ENCODE results near the gene COBL.

Gene COBL, protein sequence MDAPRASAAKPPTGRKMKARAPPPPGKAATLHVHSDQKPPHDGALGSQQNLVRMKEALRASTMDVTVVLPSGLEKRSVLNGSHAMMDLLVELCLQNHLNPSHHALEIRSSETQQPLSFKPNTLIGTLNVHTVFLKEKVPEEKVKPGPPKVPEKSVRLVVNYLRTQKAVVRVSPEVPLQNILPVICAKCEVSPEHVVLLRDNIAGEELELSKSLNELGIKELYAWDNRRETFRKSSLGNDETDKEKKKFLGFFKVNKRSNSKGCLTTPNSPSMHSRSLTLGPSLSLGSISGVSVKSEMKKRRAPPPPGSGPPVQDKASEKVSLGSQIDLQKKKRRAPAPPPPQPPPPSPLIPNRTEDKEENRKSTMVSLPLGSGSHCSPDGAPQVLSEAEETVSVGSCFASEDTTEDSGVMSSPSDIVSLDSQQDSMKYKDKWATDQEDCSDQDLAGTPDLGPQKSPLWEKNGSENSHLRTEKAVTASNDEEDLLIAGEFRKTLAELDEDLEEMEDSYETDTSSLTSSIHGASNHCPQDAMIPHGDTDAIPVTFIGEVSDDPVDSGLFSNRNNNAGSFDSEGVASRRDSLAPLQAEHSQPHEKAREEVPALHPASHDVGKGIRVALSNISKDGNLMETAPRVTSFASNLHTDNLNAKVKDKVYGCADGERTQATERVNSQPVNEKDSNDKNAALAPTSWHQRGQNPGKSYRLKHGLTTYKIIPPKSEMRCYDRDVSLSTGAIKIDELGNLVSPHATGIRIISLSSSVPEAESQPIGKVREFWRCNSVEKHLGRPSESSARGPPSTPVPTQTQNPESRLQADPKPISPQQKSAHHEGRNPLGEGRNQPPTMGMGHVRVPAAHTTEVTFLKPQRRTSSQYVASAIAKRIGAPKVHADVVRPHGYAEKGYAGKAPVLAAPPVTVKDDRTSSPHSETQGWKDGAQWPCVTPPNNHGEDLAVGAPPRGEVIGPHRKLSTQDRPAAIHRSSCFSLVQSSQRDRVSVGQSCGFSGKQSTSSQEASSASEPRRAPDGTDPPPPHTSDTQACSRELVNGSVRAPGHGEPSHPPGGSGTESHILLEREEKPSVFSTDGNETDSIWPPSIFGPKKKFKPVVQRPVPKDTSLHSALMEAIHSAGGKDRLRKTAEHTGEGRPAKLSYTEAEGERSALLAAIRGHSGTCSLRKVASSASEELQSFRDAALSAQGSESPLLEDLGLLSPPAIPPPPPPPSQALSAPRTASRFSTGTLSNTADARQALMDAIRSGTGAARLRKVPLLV

DNA sequence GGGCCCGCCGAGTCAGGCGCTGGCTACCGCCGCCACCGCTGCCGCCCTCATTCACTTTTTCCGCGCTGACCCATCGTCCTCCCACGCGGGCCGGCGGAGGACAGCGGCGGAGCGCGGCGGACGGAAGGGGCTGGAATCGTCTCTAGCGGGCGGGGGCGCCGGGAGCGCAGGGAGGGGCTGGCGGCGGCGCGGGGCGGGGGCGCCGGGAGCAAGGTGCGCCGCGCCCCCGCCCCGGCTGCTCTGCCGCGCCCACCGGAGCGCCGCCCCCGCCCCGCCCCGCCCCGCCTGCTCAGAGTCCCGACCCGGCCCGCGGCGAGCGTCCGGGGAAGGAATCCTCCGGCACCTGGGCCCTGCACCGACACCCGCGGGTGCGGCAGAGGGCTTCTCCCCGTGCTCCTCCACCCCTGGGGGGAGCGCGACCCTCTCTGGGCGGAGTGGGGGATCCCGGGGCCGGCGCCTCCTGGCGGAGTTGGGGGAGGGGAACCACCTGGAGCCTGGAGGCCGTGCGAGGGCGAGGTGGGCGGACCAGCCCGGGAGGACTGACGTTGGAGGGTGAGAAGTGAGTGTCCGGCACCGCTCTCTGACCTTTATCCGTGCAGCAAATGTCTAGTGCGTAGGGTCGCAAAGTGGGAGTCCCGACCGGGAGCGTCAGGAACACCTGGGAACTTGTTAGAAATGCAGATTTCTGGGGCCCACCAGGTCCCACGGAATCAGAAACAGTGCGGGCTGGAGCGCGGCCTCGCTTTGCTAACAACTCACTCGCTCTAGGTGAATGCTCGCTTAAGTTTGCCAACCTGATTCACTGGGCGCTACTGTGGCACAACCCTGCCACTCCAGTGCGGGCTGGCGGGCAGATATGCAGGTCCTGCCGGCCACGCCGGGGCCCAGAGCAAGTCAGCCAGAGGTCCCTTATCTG is at the start of gene COBL:
Gene COBL (minus strand): TSS at position 144 of the 916 bp plus-strand sequence. CDS start 176 bp downstream, outside the sequence.
- DNase-seq = peak; percentile 82

DNA sequence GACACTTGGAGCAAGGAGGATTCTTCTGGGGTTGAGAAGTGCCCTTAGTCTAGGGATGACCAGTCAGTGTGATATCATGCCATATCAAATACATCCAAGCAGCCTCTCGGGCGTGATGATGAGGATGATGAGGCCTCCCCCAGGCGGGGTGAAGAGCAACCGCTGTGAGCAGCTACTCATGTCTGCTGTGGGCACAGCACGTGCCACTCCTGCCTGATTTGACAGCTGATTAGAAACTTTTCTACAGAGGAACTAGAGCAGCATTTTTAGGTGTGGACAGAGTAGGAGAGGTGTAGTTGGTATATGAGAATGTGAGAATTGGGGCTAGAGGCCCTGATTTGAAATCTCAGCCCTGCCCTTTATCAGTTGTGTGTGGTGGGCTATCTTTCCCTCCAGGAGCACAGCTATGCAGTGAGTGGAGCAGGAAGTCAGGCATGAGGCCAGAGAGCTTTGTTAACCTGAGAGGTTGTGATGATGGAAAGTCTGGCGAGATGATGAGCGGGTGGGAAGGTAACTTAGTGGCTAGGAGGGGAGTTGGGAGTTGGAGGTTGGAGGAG is 49.6 kb upstream of the COBL start:
- no peak for DNase-seq

DNA sequence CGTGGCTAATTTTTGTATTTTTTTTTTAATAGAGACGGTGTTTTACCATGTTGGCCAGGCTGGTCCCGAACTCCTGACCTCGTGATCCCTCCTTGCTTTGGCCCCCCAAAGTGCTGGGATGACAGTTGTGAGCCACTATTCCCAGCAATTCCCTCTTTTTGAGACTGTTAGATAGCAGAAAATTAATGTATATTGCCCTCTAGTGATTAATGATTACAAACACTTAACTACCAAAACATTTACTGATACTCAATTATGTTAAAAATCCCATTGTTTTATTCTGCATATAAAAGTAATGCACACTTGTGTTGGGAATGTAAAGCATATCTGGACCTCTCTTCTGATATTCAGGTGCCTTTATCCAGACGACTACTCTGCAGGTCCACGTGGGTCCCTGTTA is 41.2 kb upstream of the COBL start:
- no peak for DNase-seq

DNA sequence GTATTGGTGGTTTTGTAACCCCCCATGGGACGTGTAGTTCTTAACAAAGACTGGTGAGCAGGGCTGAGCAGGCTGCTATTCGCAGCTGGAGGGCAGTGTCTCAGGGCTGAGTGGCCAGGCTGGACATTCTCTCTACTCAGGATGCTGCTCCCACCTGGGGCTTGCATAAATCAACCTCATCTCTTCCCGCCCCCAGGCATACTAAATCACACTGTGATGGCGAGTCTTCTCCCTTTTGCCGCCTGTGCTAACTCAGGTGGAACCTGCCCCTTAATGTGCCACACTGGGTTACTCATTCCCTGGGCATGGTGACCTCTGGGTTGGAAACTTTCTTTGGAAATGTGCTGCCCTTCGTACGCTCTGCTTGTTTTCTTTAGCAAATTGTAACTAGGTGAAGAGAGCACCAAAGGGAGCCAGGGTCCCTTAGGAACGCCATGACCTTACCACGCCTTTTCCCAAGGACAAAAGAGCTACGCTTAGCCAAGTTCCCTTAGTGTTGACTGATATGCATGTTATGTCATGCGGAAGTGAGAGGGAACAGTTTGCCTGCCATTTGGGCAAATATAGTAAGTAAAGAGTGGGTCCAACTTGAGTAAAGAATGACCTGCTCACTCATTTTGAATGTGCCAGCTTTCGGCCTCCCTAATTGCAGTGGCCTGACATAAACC is 40.4 kb upstream of the COBL start:
- DNase-seq = no peak

DNA sequence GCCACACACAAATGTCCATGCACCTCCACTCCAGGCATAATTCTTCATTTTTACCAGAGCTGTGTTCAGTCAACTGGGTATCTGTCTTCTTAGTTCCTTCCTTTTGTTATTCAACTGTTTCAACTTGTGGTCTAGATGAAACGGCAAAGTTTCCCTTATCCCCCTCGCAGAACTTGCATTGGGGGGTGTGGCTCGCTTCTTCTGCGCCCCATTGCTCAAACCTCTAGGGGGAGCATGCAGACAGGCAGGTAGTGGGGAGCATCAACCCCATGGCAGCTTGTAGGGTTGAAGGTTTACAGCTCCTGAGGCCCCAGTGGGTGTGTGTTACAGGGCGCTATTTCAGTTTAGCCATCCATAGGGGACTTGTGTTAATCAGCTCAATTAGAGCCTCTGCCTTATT is 38.3 kb upstream of the COBL start:
- DNase-seq = no peak

DNA sequence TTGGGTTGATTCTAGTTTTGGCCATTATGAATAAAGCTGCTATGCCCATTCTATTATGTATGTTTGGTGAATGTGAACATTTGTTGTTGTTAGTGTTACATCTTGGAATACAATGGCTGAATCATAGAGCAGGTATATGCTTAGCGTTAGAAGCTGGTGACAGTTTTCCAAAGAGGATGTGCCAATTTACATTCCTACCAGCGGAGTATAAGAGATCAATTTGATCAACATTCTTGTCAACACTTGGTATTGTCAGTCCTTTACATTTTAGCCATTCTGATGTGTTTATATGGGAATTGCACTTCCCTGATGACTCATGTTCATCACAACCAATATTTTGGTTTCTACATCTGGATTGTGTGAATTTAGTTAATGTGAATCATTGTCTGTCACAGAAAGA is 37.8 kb upstream of the COBL start:
- DNase-seq = no peak

DNA sequence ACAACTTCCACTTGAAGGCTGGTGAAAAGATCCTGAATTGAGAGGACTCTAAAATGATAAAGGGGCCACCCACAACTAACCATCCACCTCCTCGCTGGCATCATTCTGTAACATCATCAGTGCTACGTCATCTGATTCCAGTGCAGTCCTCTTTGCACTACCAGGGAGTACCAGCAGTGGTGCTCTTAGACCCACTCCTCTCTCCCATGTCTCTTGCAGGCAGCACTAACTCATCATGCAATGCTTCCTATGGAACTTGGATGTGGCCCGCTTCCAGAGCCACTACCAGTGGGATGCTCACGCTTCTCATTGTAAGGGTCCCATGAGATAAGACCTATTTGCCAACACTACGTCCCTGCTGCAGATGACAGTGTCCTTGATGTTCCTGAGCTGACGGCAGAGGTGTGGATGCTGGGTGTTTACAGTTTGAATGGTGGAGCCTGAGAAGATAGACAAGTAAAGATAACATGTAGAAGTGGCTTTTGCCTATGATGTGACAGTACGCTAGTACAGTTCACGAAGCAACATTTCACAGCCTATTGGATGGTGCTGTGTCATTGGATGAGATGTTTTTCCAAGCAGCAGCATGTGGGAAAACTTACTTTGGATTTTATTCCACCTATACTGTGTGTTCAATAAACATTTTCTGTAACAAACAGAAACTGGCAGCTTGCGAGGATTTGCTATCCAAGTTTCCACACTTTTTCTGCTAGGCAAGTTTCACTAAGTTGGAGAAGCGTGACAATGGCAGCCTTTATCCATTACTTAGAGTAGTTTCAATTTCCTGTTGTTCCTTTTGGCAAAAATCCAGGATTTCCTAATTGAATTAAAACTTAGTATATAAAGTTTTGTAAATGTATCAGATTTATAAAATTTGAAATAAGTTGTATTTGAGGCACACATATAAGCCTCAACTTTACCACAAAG is 35.8 kb upstream of the COBL start:
- peak; percentile 45 for DNase-seq

DNA sequence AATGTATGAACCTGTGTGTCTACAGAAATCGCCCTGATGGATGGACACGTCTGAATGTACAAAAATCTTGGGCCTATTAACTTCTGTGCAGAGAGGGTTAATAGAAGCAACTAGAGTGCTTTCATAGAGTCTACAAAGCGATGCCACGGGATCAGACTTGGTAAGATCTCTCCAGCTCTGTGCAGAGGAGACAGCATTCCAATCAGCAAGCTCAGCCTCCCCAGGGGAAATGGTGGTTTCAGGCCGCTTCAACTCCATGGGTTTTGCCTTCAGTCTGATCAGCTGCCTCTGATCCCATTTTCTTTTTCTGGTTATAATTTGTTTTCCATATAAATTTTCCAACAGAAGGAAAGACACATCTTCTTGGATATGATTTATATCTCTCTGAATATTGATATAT is 35.1 kb upstream of the COBL start:
- no peak for DNase-seq

DNA sequence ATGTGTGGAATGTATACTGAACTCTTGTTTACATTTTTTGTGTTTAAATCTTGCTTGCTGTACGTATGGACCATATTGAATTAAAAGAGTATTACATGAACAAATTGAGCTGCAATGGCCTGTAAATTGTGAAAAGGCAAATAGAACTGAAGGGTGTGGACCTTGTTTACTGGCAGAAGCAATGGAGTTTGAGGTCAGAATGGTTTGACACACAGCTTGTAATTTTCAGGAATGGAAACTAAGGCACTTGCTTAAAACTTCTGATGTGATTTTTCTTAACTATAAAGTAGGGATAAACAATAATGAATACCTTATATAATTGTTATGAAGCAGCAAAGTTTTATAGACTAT is 33.9 kb upstream of the COBL start:
- DNase-seq = no peak

DNA sequence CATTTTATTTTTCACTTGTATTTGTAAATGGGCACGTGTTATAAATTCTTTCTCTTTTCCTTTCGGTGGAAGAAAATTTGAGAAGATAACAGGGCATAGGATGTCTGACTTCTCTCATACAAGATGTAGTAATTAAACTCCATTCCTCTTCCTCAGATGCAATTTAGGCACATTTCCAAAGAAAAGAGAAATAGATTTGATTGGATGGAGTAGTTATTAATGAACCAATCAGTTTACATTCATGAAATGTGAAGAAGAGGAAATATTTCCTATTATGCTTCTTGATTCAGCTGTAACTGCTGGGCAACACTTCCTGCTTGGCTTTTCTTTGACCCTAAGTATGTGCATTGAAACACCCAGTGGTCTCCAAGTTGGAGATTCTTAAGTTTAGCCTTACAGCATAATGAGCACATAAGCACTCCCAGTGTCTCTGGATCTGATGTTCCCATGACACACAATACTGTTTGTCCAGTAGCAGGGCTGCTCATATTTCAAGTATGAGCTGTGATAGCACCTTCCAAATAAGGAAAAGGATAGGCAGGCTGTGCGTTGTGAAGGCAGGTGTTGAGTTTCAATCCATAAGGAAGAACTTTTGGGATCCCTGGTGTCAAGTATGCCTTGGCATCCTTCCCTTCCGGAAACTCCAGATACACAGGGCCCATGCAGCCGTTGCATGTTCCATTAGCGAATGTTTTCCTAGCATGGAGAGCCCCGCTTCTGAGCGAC is 33.4 kb upstream of the COBL start:
- DNase-seq = peak; percentile 98

DNA sequence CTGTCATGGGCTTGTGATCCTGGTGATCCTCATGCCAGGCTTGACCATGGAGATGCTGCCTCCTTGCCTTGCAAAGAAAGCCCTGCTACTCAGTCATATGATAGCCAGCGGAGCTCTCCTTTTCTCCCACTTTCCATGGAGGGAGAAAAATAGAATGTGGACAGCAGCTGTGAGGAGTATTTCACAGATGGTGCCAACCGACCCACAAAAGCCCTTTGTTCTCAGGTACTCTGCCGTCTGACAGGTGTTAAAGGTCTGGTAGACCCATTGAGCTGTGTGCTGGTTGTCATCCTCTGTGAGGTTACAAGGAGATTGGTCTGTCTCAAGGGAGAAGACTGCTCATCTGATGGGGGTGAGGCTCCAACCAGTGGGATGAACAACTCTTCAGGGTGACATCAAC is 29.5 kb upstream of the COBL start:
- DNase-seq = peak; percentile 83

DNA sequence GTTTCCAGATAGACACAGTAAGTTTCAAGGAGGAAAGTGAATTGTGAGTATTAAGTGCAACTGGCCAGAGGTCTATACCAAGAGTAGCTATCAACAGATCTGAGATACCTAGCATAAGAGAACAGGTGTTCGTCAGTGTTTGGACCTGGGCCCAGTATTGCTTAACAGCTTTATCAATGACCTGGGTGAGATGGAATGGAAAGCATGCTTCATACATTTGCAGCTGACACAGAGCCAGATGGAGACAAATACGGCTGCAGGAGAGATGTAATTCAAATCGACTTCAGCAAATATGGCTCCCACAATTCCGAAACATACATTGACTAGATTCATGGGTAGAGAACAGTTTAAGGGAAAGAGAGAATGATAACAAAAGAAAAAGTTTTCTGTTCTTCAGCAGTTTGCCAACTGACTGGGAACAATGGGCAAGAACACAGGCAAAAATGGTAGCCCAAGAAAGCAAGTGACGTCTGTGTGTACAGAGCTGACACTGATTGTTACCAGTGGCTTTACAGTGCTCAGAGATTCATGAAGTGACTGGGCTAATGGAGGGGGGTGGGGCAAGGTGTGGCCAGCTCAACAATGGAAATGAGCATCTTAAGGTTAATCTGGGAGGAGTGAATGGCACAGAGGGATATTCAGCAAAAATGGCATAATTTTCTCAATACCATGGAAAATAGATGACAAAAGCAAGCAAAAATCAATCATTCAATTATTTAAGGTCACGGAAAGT is 28.0 kb upstream of the COBL start:
- peak; percentile 74 for DNase-seq

DNA sequence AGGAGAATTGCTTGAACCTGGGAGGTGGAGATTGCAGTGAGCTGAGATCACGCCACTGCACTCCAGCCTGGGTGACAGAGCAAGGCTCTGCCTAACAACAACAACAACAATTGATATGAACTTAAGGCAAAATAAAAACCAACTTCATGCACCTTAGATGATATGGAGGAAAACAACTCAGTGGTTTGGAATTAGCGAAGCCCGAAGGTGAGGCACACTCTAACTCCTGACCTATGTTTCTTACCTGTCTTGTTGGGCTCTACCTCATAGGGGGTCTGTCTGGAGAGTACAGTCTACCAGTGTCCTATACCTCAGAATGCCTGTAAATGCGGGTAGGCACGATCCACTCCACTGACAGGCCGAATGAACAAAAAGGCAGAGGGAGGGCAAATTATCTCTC is 24.3 kb upstream of the COBL start:
- no peak for DNase-seq

DNA sequence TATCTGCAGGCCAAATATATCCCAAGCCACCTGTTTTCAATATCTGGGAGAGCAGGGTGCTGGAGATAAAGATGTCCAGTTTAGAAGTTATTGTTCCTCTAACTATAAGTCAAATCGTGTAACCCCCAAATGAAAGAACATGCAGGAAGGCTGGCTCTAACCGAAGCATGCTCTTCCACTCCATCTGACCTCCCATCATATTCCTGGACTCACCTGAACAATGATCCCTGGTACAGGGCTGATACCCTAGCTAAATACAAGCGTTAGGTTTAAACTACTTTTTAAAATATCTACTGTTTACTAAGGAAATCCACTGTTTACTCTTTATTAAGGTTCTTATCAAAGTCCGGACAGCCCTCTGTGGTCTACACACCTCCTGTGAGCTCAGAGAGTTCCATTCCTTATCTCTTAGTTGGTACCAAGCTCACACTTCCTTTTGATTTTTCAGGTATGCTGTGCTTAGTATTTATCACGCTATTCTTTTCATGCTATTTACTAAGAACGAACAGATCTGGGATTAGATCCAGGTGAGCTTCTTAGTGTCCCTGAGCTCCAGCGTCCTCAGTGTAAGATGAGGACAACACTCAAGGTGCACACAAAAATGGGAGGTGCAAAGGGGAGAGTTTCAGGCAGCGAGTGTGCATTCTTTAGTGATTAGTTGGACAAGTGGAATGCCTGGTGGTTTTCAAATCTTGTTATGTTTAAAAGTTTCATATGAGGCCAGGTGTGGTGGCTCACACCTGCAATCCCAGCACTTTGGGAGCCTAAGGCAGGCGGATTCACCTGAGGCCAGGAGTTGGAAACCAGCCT is 23.6 kb upstream of the COBL start:
- no peak for DNase-seq

DNA sequence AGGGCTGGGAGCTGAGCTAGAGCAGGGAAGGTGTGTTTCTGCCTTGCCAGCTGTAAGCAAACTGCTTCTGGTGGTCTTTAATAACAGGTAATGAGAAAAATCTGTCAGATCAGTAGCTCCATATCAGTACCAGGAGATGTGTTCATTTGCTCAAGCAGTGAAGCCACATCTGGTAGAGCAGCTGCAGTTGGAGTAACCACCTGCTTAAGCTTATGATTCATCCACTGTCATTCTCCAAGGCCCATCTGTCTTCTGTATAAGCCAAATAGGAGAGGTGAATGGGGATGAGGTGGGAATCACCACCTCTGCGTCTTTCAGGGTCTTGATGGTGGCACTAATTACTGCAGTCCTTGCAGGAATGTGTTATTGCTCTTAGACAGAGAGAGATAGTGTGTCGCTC is 18.4 kb upstream of the COBL start:
- DNase-seq = peak; percentile 88

DNA sequence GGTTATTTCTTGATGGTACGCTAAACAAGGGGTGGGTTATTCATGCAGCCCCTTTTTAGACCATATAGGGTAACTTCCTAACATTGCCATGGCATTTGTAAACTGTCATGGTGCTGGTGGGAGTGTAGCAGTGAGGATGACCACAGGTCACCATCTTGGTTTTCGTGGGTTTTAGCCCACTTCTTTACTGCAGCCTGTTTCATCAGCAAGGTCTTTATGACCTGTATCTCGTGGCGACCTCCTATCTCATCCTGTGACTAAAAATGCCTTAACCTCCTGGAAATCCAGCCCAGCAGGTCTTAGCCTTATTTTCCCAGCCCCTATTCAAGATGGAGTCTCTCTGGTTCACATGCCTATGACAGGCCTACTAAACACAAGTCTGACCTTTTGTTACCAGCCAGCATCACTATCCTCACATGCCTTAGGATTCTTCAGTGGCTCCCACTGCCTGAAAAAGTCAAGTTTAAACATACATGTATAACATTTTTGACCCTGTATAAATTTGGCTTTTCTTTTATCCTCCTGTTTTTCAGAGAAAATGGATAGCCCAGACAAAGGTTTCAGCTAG is 13.2 kb upstream of the COBL start:
- DNase-seq = no peak

DNA sequence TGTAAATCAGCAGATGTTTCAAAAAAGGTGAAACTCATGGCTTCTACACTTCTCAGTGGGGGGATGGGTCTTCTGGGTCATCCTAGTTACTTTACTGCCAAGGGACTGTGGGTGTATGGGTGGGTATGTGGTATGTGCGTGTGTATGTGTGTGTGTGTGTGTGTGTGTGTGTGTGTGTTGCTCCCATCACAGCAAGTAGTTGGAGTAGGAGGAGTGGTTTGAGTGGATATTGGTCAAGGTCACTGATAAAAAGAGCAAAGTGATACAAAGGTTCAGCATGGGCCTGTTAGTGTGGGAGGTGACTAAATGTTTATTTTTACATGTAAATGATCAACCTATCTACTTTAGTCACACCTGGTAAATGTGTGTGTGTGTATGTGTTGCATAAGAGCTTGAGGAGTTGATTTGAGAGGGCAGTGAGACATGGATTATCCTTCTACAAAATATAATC is 11.8 kb upstream of the COBL start:
- DNase-seq = peak; percentile 69
